ENCODE data around the gene NUP37. TPM values are rescaled to one million over a fixed set of nuclear protein-coding genes. Genes with fewer than 3 reads are reported as not detected.

The NUP37 gene
- total and polyA plus RNA-seq, 2 of the 13 experiments (the other 11 are each of a cell fraction or from before 2014, with no cell fraction given): 50.6 to 80.1 TPM

GRCh38 chr12:102061560-102062418 is 58.1 kb downstream of the NUP37 start, which contains the start of gene WASHC3 (continued):
- TF ChIP-seq NFKB2 (CRISPR knock-in tag; IDR thresholded peaks at IDR 0.05; ENCODE audit: borderline replicate concordance) (peak; percentile 77; the same call in 1 of the 2 replicates), NR2F6 (IDR thresholded peaks at IDR 0.05) (no peak), NR2F6 (CRISPR knock-in tag; IDR thresholded peaks at IDR 0.05) (peak; percentile 7; the same call in 1 of the 2 replicates), BCL6 (CRISPR knock-in tag; IDR thresholded peaks at IDR 0.05) (0 out of 2 replicates have a peak, but pooled peaks have one; percentile 3), TSC22D2 (CRISPR knock-in tag; IDR thresholded peaks at IDR 0.05; ENCODE audit: borderline replicate concordance) (0 out of 2 replicates have a peak, but pooled peaks have one; percentile 30), ZNF10 (CRISPR knock-in tag; IDR thresholded peaks at IDR 0.05; ENCODE audit: borderline replicate concordance, low read depth) (no peak), SRSF1 (optimal IDR thresholded peaks at IDR 0.05; ENCODE audit: low read depth, low read length) (peak; percentile 58), KDM1A (CRISPR knock-in tag; IDR thresholded peaks at IDR 0.05) (no peak), IRF2 (CRISPR knock-in tag; IDR thresholded peaks at IDR 0.05) (peak; percentile 40; the same call in 1 of the 2 replicates), ELF3 (CRISPR knock-in tag; IDR thresholded peaks at IDR 0.05) (peak; percentile 38; the same call in 1 of the 2 replicates), RBAK (CRISPR knock-in tag; IDR thresholded peaks at IDR 0.05) (no peak), XRCC5 (optimal IDR thresholded peaks at IDR 0.05; ENCODE audit: low read length) (peak; percentile 15)
- TF ChIP-seq, protein P1, sequence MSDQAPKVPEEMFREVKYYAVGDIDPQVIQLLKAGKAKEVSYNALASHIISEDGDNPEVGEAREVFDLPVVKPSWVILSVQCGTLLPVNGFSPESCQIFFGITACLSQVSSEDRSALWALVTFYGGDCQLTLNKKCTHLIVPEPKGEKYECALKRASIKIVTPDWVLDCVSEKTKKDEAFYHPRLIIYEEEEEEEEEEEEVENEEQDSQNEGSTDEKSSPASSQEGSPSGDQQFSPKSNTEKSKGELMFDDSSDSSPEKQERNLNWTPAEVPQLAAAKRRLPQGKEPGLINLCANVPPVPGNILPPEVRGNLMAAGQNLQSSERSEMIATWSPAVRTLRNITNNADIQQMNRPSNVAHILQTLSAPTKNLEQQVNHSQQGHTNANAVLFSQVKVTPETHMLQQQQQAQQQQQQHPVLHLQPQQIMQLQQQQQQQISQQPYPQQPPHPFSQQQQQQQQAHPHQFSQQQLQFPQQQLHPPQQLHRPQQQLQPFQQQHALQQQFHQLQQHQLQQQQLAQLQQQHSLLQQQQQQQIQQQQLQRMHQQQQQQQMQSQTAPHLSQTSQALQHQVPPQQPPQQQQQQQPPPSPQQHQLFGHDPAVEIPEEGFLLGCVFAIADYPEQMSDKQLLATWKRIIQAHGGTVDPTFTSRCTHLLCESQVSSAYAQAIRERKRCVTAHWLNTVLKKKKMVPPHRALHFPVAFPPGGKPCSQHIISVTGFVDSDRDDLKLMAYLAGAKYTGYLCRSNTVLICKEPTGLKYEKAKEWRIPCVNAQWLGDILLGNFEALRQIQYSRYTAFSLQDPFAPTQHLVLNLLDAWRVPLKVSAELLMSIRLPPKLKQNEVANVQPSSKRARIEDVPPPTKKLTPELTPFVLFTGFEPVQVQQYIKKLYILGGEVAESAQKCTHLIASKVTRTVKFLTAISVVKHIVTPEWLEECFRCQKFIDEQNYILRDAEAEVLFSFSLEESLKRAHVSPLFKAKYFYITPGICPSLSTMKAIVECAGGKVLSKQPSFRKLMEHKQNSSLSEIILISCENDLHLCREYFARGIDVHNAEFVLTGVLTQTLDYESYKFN (CRISPR knock-in tag; conservative IDR thresholded peaks at IDR 0.05): 0 out of 2 replicates have a peak, but pooled peaks have one; percentile 30
- TF ChIP-seq, protein P2, sequence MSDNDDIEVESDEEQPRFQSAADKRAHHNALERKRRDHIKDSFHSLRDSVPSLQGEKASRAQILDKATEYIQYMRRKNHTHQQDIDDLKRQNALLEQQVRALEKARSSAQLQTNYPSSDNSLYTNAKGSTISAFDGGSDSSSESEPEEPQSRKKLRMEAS (IDR thresholded peaks at IDR 0.05): no peak; the same call in 1 of the 2 replicates
- TF ChIP-seq, protein P3, sequence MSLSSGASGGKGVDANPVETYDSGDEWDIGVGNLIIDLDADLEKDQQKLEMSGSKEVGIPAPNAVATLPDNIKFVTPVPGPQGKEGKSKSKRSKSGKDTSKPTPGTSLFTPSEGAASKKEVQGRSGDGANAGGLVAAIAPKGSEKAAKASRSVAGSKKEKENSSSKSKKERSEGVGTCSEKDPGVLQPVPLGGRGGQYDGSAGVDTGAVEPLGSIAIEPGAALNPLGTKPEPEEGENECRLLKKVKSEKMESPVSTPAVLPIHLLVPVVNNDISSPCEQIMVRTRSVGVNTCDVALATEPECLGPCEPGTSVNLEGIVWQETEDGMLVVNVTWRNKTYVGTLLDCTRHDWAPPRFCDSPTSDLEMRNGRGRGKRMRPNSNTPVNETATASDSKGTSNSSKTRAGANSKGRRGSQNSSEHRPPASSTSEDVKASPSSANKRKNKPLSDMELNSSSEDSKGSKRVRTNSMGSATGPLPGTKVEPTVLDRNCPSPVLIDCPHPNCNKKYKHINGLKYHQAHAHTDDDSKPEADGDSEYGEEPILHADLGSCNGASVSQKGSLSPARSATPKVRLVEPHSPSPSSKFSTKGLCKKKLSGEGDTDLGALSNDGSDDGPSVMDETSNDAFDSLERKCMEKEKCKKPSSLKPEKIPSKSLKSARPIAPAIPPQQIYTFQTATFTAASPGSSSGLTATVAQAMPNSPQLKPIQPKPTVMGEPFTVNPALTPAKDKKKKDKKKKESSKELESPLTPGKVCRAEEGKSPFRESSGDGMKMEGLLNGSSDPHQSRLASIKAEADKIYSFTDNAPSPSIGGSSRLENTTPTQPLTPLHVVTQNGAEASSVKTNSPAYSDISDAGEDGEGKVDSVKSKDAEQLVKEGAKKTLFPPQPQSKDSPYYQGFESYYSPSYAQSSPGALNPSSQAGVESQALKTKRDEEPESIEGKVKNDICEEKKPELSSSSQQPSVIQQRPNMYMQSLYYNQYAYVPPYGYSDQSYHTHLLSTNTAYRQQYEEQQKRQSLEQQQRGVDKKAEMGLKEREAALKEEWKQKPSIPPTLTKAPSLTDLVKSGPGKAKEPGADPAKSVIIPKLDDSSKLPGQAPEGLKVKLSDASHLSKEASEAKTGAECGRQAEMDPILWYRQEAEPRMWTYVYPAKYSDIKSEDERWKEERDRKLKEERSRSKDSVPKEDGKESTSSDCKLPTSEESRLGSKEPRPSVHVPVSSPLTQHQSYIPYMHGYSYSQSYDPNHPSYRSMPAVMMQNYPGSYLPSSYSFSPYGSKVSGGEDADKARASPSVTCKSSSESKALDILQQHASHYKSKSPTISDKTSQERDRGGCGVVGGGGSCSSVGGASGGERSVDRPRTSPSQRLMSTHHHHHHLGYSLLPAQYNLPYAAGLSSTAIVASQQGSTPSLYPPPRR (CRISPR knock-in tag; IDR thresholded peaks at IDR 0.05; ENCODE audit: borderline replicate concordance): no peak
- TF ChIP-seq, protein P4, sequence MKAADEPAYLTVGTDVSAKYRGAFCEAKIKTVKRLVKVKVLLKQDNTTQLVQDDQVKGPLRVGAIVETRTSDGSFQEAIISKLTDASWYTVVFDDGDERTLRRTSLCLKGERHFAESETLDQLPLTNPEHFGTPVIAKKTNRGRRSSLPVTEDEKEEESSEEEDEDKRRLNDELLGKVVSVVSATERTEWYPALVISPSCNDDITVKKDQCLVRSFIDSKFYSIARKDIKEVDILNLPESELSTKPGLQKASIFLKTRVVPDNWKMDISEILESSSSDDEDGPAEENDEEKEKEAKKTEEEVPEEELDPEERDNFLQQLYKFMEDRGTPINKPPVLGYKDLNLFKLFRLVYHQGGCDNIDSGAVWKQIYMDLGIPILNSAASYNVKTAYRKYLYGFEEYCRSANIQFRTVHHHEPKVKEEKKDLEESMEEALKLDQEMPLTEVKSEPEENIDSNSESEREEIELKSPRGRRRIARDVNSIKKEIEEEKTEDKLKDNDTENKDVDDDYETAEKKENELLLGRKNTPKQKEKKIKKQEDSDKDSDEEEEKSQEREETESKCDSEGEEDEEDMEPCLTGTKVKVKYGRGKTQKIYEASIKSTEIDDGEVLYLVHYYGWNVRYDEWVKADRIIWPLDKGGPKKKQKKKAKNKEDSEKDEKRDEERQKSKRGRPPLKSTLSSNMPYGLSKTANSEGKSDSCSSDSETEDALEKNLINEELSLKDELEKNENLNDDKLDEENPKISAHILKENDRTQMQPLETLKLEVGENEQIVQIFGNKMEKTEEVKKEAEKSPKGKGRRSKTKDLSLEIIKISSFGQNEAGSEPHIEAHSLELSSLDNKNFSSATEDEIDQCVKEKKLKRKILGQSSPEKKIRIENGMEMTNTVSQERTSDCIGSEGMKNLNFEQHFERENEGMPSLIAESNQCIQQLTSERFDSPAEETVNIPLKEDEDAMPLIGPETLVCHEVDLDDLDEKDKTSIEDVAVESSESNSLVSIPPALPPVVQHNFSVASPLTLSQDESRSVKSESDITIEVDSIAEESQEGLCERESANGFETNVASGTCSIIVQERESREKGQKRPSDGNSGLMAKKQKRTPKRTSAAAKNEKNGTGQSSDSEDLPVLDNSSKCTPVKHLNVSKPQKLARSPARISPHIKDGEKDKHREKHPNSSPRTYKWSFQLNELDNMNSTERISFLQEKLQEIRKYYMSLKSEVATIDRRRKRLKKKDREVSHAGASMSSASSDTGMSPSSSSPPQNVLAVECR (CRISPR knock-in tag; IDR thresholded peaks at IDR 0.05; ENCODE audit: borderline replicate concordance): peak; percentile 63
